Progenitor cell of endocrine pancreas (in vitro differentiated cells): ENCODE results near the gene PODXL. TPM values are rescaled to one million over a fixed set of nuclear protein-coding genes. Genes with fewer than 3 reads are reported as not detected.

Source experiments
- DNase-seq: peaks from one replicate; pipeline ENCODE4 v3.0.0; 2021; ENCODE audit warnings: low spot score; ENCODE audit not compliant: unreplicated experiment
- H3K27ac Mint-ChIP-seq: 2 replicates; pipeline ENCODE4 v1.8.0; 2021; ENCODE audit warnings: mild to moderate bottlenecking, moderate library complexity, mixed read lengths
- H3K27me3 Mint-ChIP-seq: 2 replicates; pipeline ENCODE4 v1.8.0; 2021; ENCODE audit warnings: mixed read lengths
- H3K36me3 Mint-ChIP-seq: 2 replicates; pipeline ENCODE4 v1.8.0; 2022; ENCODE audit warnings: mixed read lengths; ENCODE audit not compliant: insufficient read depth
- H3K4me1 Mint-ChIP-seq: 2 replicates; pipeline ENCODE4 v1.8.0; 2021; ENCODE audit warnings: low read depth, mixed read lengths
- H3K4me3 Mint-ChIP-seq: 2 replicates; pipeline ENCODE4 v1.8.0; 2021; ENCODE audit warnings: low read depth, mild to moderate bottlenecking, moderate library complexity, mixed read lengths
- H3K9me3 Mint-ChIP-seq: 2 replicates; pipeline ENCODE4 v1.8.0; 2021; ENCODE audit warnings: low read depth, mixed read lengths
- CTCF ChIP-seq: fragments of 200-600 bp; sonication (generic); IDR thresholded peaks from one replicate; pipeline ENCODE4 v1.5.0; 2021; ENCODE audit warnings: antibody characterized with exemption, mild to moderate bottlenecking; ENCODE audit not compliant: unreplicated experiment
- total RNA-seq: library from RNA; stranded (reverse); gene quantifications from 2 replicates; pipeline ENCODE4 v1.2.1, GENCODE V29; 2021

PODXL gene
- total RNA-seq, 1 donor from 2014 or later, result 21.2 TPM

- no peak overlapping the region for H3K4me3 Mint-ChIP-seq
- no peaks in the 10 kb centered on the region for H3K9me3 Mint-ChIP-seq
- H3K27ac Mint-ChIP-seq, result no peak overlapping the region
- no peak for DNase-seq
- no peaks in the 10 kb centered on the region for H3K27me3 Mint-ChIP-seq
- H3K36me3 Mint-ChIP-seq, result no peaks in the 10 kb centered on the region
- no peaks in the 10 kb centered on the region for H3K4me1 Mint-ChIP-seq
- TF ChIP-seq CTCF, result no peak
Measured at GRCh38 chr7:131578602-131579001, 22.2 kb upstream of the PODXL start.

GRCh38 chr7:131574741-131575140 is 18.3 kb upstream of the PODXL start:
- H3K27me3 Mint-ChIP-seq, result peaks cover 8% of the 10 kb centered on the region
- TF ChIP-seq CTCF, result no peak
- DNase-seq, result no peak

GRCh38 chr7:131570401-131570800 is 14.0 kb upstream of the PODXL start:
- DNase-seq, result no peak
- Mint-ChIP-seq H3K27me3 (peaks cover 14% of the 10 kb centered on the region), H3K36me3 (no peaks in the 10 kb centered on the region), H3K4me3 (no peak overlapping the region), H3K4me1 (peaks cover 10% of the 10 kb centered on the region), H3K27ac (peak overlapping the region; percentile 22), H3K9me3 (no peaks in the 10 kb centered on the region)
- no peak for TF ChIP-seq CTCF

More at GRCh38 chr7:131574741-131575140, 18.3 kb upstream of the PODXL start:
- no peaks in the 10 kb centered on the region for H3K9me3 Mint-ChIP-seq
- H3K27ac Mint-ChIP-seq, result no peak overlapping the region
- H3K36me3 Mint-ChIP-seq, result no peaks in the 10 kb centered on the region
- no peak overlapping the region for H3K4me3 Mint-ChIP-seq
- H3K4me1 Mint-ChIP-seq, result peaks cover 4% of the 10 kb centered on the region

- Mint-ChIP-seq H3K27me3 (peaks cover 14% of the 10 kb centered on the region), H3K4me1 (peaks cover 10% of the 10 kb centered on the region), H3K36me3 (no peaks in the 10 kb centered on the region), H3K9me3 (no peaks in the 10 kb centered on the region), H3K27ac (no peak overlapping the region), H3K4me3 (no peak overlapping the region)
- DNase-seq, result no peak
- no peak for TF ChIP-seq CTCF
Measured at GRCh38 chr7:131568970-131569369, 12.5 kb upstream of the PODXL start.

- H3K4me1 Mint-ChIP-seq, result peaks cover 10% of the 10 kb centered on the region
- H3K9me3 Mint-ChIP-seq, result no peaks in the 10 kb centered on the region
- H3K27me3 Mint-ChIP-seq, result peaks cover 14% of the 10 kb centered on the region
- no peak overlapping the region for H3K4me3 Mint-ChIP-seq
- no peak for TF ChIP-seq CTCF
- no peak for DNase-seq
- H3K27ac Mint-ChIP-seq, result no peak overlapping the region
- H3K36me3 Mint-ChIP-seq, result no peaks in the 10 kb centered on the region
Measured at GRCh38 chr7:131568510-131568909, 12.1 kb upstream of the PODXL start.
